ENCODE data around the gene FSIP1. TPM values are rescaled to one million over a fixed set of nuclear protein-coding genes. Genes with fewer than 3 reads are reported as not detected.

Gene FSIP1
- total RNA-seq, 1 donor from 2014 or later = 0.53 TPM

DNA sequence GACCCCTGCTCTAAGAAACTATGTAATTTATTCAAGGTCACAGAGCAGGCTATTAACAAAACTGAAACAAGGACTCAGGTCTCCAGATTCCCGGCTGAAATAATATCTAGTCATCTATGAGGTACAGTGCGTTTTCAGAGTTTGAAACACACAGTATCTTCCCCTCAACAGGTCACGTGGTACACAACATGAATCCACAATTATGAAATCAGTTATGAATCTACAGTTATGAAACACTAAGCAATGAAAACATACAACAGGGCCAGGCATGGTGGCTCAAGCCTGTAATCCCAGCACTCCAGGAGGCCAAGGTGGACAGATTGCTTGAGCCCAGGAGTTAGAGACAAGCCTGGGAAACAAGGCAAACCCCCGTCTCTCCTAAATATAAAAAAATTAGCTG lies 72.7 kb downstream of the FSIP1 start:
- no peak for DNase-seq
- Mint-ChIP-seq H3K36me3 (ENCODE audit: low read depth) (no peaks in the 10 kb centered on the region), H3K4me1 (no peaks in the 10 kb centered on the region), H3K27me3 (no peaks in the 10 kb centered on the region), H3K9me3 (no peaks in the 10 kb centered on the region), H3K4me3 (no peak overlapping the region), H3K27ac (no peak overlapping the region)
- POLR2A ChIA-PET = no interaction called here
- intact Hi-C loops (cut with micrococcal nuclease) = no loop called here
- TF ChIP-seq, protein P1, sequence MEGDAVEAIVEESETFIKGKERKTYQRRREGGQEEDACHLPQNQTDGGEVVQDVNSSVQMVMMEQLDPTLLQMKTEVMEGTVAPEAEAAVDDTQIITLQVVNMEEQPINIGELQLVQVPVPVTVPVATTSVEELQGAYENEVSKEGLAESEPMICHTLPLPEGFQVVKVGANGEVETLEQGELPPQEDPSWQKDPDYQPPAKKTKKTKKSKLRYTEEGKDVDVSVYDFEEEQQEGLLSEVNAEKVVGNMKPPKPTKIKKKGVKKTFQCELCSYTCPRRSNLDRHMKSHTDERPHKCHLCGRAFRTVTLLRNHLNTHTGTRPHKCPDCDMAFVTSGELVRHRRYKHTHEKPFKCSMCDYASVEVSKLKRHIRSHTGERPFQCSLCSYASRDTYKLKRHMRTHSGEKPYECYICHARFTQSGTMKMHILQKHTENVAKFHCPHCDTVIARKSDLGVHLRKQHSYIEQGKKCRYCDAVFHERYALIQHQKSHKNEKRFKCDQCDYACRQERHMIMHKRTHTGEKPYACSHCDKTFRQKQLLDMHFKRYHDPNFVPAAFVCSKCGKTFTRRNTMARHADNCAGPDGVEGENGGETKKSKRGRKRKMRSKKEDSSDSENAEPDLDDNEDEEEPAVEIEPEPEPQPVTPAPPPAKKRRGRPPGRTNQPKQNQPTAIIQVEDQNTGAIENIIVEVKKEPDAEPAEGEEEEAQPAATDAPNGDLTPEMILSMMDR (IDR thresholded peaks at IDR 0.05) = no peak
- CTCF ChIA-PET = no interaction called here
- ATAC-seq (ENCODE audit: low read depth) = no peak

DNA sequence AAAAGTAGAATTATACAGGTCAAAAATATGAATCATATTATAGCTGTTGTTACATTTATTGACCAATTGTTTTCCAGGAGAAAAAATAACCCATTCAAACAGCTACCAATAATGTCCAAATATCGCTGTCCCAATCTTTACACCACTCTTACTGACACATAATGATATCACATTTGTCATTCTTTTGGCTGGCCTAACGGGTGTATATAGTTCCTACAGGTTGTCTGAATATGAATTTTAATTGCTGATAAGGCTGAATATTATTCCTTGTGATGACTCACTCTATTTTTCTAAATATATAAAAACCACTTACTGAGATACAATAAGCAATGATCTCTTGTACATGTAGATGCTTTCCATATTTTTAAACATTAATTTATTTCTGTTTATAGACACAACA lies 76.4 kb downstream of the FSIP1 start:
- no peak overlapping the region for H3K27ac Mint-ChIP-seq
- no peaks in the 10 kb centered on the region for H3K27me3 Mint-ChIP-seq
- no peak for DNase-seq
- intact Hi-C loops (cut with micrococcal nuclease) = no loop called here
- TF ChIP-seq, protein P1 (IDR thresholded peaks at IDR 0.05) = no peak
- CTCF ChIA-PET = no interaction called here
- no peaks in the 10 kb centered on the region for H3K36me3 Mint-ChIP-seq (ENCODE audit: low read depth)
- H3K4me3 Mint-ChIP-seq = no peak overlapping the region
- H3K4me1 Mint-ChIP-seq = no peaks in the 10 kb centered on the region
- no peaks in the 10 kb centered on the region for H3K9me3 Mint-ChIP-seq
- POLR2A ChIA-PET = no interaction called here
- ATAC-seq (ENCODE audit: low read depth) = no peak

DNA sequence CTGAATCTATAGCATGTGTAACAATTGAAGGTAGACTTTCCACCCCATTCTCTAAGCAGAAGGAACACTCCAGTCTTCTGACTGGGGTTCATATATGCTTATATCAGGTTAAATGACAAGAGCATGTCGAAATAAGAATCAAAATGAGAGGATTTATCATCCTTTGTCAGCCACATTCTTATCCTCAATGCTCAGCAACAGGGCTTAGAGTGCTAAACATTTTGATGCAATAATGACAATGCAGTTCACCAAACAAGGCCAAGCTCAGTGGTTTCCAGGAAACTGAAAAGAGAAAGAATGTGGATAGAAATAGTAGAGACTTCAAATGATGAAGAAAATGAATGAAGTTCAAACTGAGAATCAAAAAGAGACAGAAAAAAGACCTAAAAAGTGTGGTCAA lies 78.0 kb downstream of the FSIP1 start:
- TF ChIP-seq, protein P1 (IDR thresholded peaks at IDR 0.05) = no peak
- Mint-ChIP-seq H3K27ac (no peak overlapping the region), H3K4me3 (no peak overlapping the region), H3K36me3 (ENCODE audit: low read depth) (no peaks in the 10 kb centered on the region), H3K9me3 (no peaks in the 10 kb centered on the region), H3K27me3 (no peaks in the 10 kb centered on the region), H3K4me1 (no peaks in the 10 kb centered on the region)
- intact Hi-C loops (cut with micrococcal nuclease) = no loop called here
- ChIA-PET CTCF (no interaction called here), POLR2A (no interaction called here)
- DNase-seq (no peak), ATAC-seq (ENCODE audit: low read depth) (no peak)

DNA sequence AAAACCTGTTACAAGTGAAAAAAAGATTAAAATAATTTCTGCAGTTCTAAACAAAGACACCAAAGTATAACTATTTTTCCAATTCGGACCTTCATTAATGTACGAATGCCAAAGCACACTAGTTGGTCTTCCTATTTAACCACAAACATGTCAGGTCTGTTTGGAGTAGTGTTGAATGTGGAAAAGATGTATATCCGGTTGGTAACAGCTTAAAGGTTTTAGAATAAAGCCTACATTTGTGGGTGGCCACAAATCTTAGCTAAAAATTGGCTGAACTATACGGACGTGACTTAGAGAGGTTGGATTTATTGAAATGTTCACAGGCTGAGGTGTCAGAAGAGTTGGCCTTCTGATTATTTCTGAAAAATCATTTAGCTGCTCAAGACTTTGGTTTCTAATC lies 78.4 kb downstream of the FSIP1 start:
- DNase-seq = no peak
- ChIA-PET CTCF (no interaction called here), POLR2A (no interaction called here)
- H3K9me3 Mint-ChIP-seq = no peaks in the 10 kb centered on the region
- intact Hi-C loops (cut with micrococcal nuclease) = no loop called here
- TF ChIP-seq, protein P1 (IDR thresholded peaks at IDR 0.05) = no peak
- H3K27me3 Mint-ChIP-seq = no peaks in the 10 kb centered on the region
- H3K27ac Mint-ChIP-seq = no peak overlapping the region
- ATAC-seq (ENCODE audit: low read depth) = no peak
- no peak overlapping the region for H3K4me3 Mint-ChIP-seq
- H3K36me3 Mint-ChIP-seq (ENCODE audit: low read depth) = no peaks in the 10 kb centered on the region
- no peaks in the 10 kb centered on the region for H3K4me1 Mint-ChIP-seq

DNA sequence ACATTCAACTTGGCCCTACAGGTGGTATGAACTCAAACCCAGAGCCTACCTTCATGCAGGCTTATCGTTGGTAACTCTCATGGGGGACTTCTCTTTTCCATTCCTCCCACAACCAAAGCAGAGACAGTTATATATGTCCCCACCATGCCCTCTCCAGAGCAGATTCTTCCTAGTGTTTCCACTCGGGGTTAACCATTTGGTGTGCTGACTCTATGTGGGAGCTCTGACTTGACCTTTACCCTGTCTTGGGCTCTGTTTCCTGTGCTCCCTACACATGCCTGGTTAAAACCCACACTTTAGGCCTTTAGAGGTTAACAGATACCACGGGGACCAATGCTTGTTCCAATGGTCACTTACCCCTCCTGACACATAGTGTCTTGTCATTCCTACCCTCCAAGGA lies 80.7 kb downstream of the FSIP1 start:
- Mint-ChIP-seq H3K4me3 (no peak overlapping the region), H3K36me3 (ENCODE audit: low read depth) (no peaks in the 10 kb centered on the region), H3K4me1 (no peaks in the 10 kb centered on the region), H3K9me3 (no peaks in the 10 kb centered on the region), H3K27me3 (no peaks in the 10 kb centered on the region), H3K27ac (no peak overlapping the region)
- intact Hi-C loops (cut with micrococcal nuclease) = no loop called here
- DNase-seq (no peak), ATAC-seq (ENCODE audit: low read depth) (no peak)
- CTCF ChIA-PET = no interaction called here
- POLR2A ChIA-PET = no interaction called here
- TF ChIP-seq, protein P1 (IDR thresholded peaks at IDR 0.05) = no peak
